Esophagus muscularis mucosa (tissue), 4 donors: Measurements from ENCODE around the gene DOLPP1. TPM values are rescaled to one million over a fixed set of nuclear protein-coding genes. Genes with fewer than 3 reads are reported as not detected.
"Not testable (repeated sequence)": the region's sequence is repeated elsewhere in the genome, so short reads cannot be mapped to it uniquely, and the experiment has no call there.

Source experiments
- DNase-seq: peaks from one replicate; pipeline ENCODE4 v3.0.0-alpha.2; 2017; ENCODE audit errors: extremely low spot score
- H3K27ac ChIP-seq, 4 donors: fragments of 200-600 bp; sonication (generic); replicated peaks in 1 of 4; 1 replicate in 3 of 4; 2 replicates in 1 of 4; pipeline ENCODE4 v1.5.1; 2016 to 2019; ENCODE audit warnings: mild to moderate bottlenecking in 1 of 4
- H3K27me3 ChIP-seq, 4 donors: fragments of 200-600 bp; sonication (generic); one replicate each; pipeline versions ENCODE4 v1.5.1 to v1.6.0; 2016 to 2019
- H3K36me3 ChIP-seq, 4 donors: fragments of 200-600 bp; sonication (generic); one replicate each; pipeline ENCODE4 v1.5.1; 2016 to 2019
- H3K4me1 ChIP-seq, 4 donors: fragments of 200-600 bp; sonication (generic); one replicate each; pipeline ENCODE4 v1.5.1; 2016 to 2019
- H3K4me3 ChIP-seq, 4 donors: fragments of 200-600 bp; sonication (generic); 1 replicate in 2 of 4; 2 replicates in 2 of 4; pipeline ENCODE4 v1.5.1; 2016 to 2019; ENCODE audit warnings: mild to moderate bottlenecking in 4 of 4, moderate library complexity in 1 of 4
- H3K9me3 ChIP-seq, 4 donors: fragments of 200-600 bp; sonication (generic); 1 replicate in 3 of 4; 2 replicates in 1 of 4; pipeline ENCODE4 v1.5.1; 2016 to 2019
- EP300 ChIP-seq: sonication (generic); formaldehyde crosslinking; IDR thresholded peaks from one replicate; pipeline ENCODE4 v1.6.1; 2017; ENCODE audit warnings: antibody characterized with exemption
- POLR2A ChIP-seq: fragments of 450-650 bp; IDR thresholded peaks from one replicate; pipeline ENCODE4 v1.6.1; 2017; ENCODE audit warnings: antibody characterized with exemption, moderate library complexity, mild to moderate bottlenecking, low read depth
- POLR2AphosphoS5 ChIP-seq, 2 donors: sonication (generic); formaldehyde crosslinking; IDR thresholded peaks; one replicate each; pipeline ENCODE4 v1.6.1; 2017; ENCODE audit warnings: antibody characterized with exemption in 2 of 2
- WGBS: methylation state at CpG from one replicate; pipeline ENCODE4 v1.1.5; 2018; 5-methylcytosine and 5-hydroxymethylcytosine counted together
- intact Hi-C: fragments of 100-400 bp; cut with DNase I; formaldehyde crosslinking; loops from one replicate; pipeline ENCODE4 v1.15.1; 2023
- total RNA-seq, 4 donors: library from RNA; depleted of rRNA; stranded (reverse); fragments of >200 nt; gene quantifications; one replicate each; pipeline versions ENCODE4 v1.1.0 to v1.2.1, GENCODE V29; 2016
- TF ChIP-seq, protein P1 (sequence below), 3 experiments: fragments of 200-600 bp in 2 of 3; fragments of 450-650 bp in 1 of 3; sonication (generic) in 2 of 3; IDR thresholded peaks; one replicate each; pipeline ENCODE4 v1.5.1; 2017 to 2019; ENCODE audit warnings: antibody characterized with exemption in 3 of 3, mild to moderate bottlenecking in 2 of 3, moderate library complexity in 1 of 3

The DOLPP1 gene
- total RNA-seq, 4 donors from 2014 or later = 3.0 to 5.5 (median 4.3) TPM

DNA sequence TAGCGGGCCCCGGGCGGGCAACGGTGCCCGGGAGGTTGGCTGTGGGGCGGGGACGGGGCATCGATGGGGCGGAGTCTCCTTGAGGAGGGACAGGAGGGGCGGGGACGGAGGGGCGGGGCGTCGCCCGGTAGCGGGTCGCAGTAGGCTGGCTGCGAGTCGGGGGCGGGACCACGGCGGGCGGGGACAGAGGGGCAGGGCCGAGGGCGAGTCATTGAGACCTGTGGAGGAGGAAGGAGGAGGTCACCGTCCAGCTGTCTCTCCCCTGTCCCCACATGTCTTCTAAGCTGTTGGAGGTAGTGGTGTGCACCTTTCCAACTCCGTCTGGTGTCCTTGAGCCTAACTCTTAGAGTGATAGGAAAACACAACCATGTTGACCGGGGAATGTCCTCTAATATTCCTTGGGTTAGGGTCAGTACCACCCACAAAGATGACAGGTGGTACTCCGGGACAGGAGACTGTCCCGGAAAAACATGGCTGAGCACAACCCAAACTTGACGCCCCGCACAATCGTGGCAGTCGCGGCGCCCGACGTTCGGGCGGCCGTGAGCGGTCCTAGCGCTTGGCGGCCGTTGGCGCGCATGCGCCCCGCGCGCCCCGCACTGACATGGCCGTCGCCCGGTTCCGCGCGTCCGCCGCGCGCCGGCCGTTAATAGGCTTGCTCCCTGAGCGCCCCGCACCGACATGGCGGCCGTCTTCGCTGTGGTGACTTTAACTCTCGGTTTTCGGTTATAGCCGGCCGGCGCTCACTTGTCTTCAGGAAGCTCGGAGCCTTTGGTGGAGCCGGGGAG lies 30.0 kb downstream of the DOLPP1 start, which contains the start of the genes CRAT and PTPA:
CRAT (minus strand) TSS at position 54 of the 788 bp plus-strand sequence. CDS start 284 bp downstream, outside the sequence.
PTPA (plus strand) TSS at position 676 of the 788 bp plus-strand sequence. CDS start 186 bp downstream, outside the sequence.
- peak; percentile 99 for DNase-seq
- peaks cover 12 to 26% (median 20%) of the 10 kb centered on the region in 4 donors for H3K36me3 ChIP-seq
- no peaks in the 10 kb centered on the region for H3K27me3 ChIP-seq
- peak; percentile 85 for TF ChIP-seq POLR2A
- TF ChIP-seq, protein P1, sequence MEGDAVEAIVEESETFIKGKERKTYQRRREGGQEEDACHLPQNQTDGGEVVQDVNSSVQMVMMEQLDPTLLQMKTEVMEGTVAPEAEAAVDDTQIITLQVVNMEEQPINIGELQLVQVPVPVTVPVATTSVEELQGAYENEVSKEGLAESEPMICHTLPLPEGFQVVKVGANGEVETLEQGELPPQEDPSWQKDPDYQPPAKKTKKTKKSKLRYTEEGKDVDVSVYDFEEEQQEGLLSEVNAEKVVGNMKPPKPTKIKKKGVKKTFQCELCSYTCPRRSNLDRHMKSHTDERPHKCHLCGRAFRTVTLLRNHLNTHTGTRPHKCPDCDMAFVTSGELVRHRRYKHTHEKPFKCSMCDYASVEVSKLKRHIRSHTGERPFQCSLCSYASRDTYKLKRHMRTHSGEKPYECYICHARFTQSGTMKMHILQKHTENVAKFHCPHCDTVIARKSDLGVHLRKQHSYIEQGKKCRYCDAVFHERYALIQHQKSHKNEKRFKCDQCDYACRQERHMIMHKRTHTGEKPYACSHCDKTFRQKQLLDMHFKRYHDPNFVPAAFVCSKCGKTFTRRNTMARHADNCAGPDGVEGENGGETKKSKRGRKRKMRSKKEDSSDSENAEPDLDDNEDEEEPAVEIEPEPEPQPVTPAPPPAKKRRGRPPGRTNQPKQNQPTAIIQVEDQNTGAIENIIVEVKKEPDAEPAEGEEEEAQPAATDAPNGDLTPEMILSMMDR (IDR thresholded peaks at IDR 0.05) = no peak
- TF ChIP-seq POLR2AphosphoS5 (IDR thresholded peaks at IDR 0.05) = peak; percentile 93 to 99
- H3K27ac ChIP-seq = peak within 1 kb of the TSS; percentile 88 to 95 (median 94)
- peaks cover 33 to 67% (median 60%) of the 10 kb centered on the region in 4 donors for H3K4me1 ChIP-seq
- H3K9me3 ChIP-seq = no peaks in the 10 kb centered on the region
- H3K4me3 ChIP-seq = peak within 1 kb of the TSS; percentile 74 to 94 (median 87)
- intact Hi-C loops = no loop called here
- WGBS = 0% methylated on average over 5 of the region's 77 CpGs

DNA sequence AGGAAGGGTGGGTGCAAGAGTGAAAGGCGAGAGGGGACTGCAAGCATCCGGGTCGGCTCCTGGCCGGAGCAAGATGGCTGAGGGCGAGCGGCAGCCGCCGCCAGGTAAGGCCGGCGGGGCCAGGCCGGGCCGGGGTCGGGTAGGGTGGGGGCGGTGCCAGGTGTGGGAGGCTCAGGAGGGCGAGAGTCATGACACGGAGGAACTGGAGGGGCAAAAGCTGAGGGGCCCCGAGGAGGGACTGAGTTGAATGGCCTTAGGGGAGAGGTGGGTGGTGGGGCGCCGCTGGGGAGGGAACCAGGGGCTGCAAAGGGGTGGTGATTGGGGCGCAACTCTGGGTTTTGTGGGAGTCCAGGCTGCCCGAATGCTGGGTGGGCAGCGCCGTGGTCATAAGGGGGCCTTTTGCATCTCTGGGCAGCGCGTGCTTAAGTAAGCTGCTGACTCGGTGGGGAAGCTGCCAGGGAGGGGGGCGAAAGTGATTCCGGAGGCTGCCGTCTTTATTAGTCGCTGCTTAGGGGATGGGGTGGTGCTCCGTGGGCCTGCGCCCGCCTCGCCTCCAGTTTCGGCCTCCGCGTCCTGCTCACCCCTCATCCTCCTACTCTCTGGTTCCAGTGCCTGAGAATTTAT lies 30.7 kb downstream of the DOLPP1 start:
- Histone ChIP-seq H3K27ac (peak overlapping the region; percentile 88 to 95 (median 94)), H3K4me1 (peaks cover 33 to 69% (median 60%) of the 10 kb centered on the region in 4 donors), H3K27me3 (no peaks in the 10 kb centered on the region), H3K4me3 (peak overlapping the region; percentile 74 to 94 (median 87)), H3K36me3 (peaks cover 12 to 19% (median 15%) of the 10 kb centered on the region in 4 donors), H3K9me3 (no peaks in the 10 kb centered on the region)
- TF ChIP-seq POLR2A = no peak
- TF ChIP-seq EP300 = no peak
- TF ChIP-seq, protein P1 (IDR thresholded peaks at IDR 0.05) = no peak
- TF ChIP-seq POLR2AphosphoS5 (IDR thresholded peaks at IDR 0.05) = no peak
- intact Hi-C loops = no loop called here
- WGBS = under 1% methylated on average over 35 of the region's 37 CpGs
- no peak for DNase-seq

DNA sequence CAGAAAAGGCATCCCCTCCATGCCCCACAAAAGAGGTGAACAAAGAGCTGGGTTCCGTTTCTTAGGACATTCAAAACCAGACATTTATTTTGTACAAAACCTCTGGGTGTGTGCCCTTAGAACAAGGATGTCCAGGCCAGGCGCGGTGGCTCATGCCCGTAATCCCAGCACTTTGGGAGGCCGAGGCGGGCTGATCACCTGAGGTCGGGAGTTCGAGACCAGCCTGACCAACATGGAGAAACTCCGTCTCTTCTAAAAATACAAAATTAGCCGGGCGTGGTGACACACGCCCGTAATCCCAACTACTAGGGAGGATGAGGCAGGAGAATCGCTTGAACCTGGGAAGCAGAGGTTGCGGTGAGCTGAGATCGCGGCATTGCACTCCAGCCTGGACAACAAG lies 31.6 kb downstream of the DOLPP1 start:
- Histone ChIP-seq H3K4me1 (peaks cover 33 to 69% (median 60%) of the 10 kb centered on the region in 4 donors), H3K36me3 (peaks cover 5 to 10% (median 7%) of the 10 kb centered on the region in 4 donors), H3K4me3 (peak overlapping the region; percentile 74 to 94 (median 87))
- DNase-seq, H3K27me3 ChIP-seq, H3K9me3 ChIP-seq, intact Hi-C loops, H3K27ac ChIP-seq: not testable (repeated sequence)
- 92% methylated on average over 17 of the region's 17 CpGs for WGBS

DNA sequence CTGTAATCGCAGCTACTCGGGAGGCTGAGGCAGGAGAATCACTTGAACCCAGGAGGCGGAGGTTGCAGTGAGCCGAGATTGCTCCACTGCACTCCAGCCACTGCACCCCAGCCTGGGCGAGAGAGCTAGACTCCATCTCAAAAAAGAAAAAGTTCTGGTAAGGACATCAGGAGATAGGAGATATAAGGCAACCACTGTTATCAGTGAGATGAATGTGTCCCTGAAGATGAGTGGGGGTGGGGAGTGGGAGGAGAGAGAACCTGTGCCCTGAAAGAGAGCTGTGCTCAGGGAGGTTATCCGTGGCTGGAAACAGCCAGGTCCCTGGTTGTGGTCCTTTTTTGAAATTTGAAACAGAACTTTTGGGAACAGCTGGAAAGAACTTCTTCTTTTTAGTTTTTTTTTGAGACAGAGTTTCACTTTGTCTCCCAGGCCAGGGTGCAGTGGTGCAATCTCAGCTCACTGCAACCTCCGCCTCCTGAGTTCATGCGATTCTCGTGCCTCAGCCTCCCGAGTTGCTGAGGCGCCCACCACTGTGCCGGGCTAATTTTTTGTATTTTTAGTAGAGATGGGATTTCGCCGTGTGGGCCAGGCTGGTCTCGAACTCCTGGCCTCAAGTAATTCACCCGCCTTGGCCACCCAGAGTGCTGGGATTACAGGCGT lies 32.9 kb downstream of the DOLPP1 start:
- DNase-seq = no peak
- WGBS = 84% methylated on average over 17 of the region's 17 CpGs
- Histone ChIP-seq H3K9me3 (no peaks in the 10 kb centered on the region), H3K36me3 (no peaks in the 10 kb centered on the region), H3K27me3 (no peaks in the 10 kb centered on the region), H3K4me1 (peaks cover 28 to 59% (median 52%) of the 10 kb centered on the region in 4 donors), H3K4me3 (no peak overlapping the region), H3K27ac (no peak overlapping the region)
- TF ChIP-seq, protein P1 (IDR thresholded peaks at IDR 0.05) = no peak
- TF ChIP-seq POLR2A (no peak), POLR2AphosphoS5 (IDR thresholded peaks at IDR 0.05) (no peak), EP300 (no peak)
- intact Hi-C loops = no loop called here

DNA sequence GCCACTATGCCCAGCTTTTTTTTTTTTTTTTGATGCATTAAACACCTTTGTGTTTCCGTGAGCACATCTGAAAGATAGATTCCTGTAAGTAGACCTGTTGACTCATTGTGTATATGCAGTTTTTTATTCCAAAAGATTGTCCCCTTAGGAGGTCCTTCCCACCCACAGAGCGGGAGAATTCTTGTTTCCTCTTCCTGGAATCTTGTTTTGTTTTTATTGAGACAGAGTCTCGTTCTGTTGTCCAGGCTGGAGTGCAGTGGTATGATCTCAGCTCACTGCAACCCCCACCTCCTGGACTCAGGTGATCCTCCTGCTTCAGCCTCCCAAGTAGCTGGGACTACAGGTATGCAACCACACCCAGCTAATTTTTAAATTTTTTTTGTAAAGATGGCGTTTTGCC lies 37.9 kb downstream of the DOLPP1 start:
- no peak for DNase-seq
- Histone ChIP-seq H3K36me3 (peaks cover 2 to 35% (median 34%) of the 10 kb centered on the region in 4 donors), H3K4me3 (no peak overlapping the region), H3K27me3 (no peaks in the 10 kb centered on the region), H3K9me3 (no peaks in the 10 kb centered on the region), H3K27ac (no peak overlapping the region), H3K4me1 (peaks cover 5 to 31% (median 22%) of the 10 kb centered on the region in 4 donors)
- TF ChIP-seq POLR2AphosphoS5 (IDR thresholded peaks at IDR 0.05) (no peak), EP300 (no peak), POLR2A (no peak)
- TF ChIP-seq, protein P1 (IDR thresholded peaks at IDR 0.05) = no peak
- intact Hi-C loops = no loop called here
- WGBS = 81% methylated on average over 4 of the region's 4 CpGs
